Body of pancreas (tissue), 4 donors: ENCODE results near the gene TNFAIP2. TPM values are rescaled to one million over a fixed set of nuclear protein-coding genes. Genes with fewer than 3 reads are reported as not detected.
A peak's percentile ranks its signal among the peaks of the same experiment; 100 is the strongest.

Source experiments
- ATAC-seq: fragments of 150-250 bp; one replicate; pipeline ENCODE4 v1.9.1; 2016
- DNase-seq, 4 donors: peaks; one replicate each; pipeline ENCODE4 v3.0.0-alpha.2; 2019
- H3K27ac ChIP-seq, 4 donors: fragments of 200-600 bp; sonication (generic); 1 replicate in 3 of 4; 2 replicates in 1 of 4; pipeline versions ENCODE4 v1.5.1 to v1.6.1; 2016 to 2019; ENCODE audit warnings: mild to moderate bottlenecking in 1 of 4, mixed read lengths in 1 of 4, moderate library complexity in 1 of 4
- H3K27me3 ChIP-seq, 2 donors: fragments of 200-600 bp; sonication (generic); one replicate each; pipeline ENCODE4 v1.6.0; 2016; ENCODE audit warnings: mild to moderate bottlenecking in 1 of 2
- H3K36me3 ChIP-seq, 2 donors: fragments of 200-600 bp; sonication (generic); replicated peaks in 1 of 2; 2 replicates each; pipeline ENCODE4 v1.5.1; 2016; ENCODE audit warnings: low read depth in 2 of 2; ENCODE audit not compliant: insufficient read depth in 1 of 2
- H3K4me1 ChIP-seq: fragments of 200-600 bp; sonication (generic); one replicate; pipeline ENCODE4 v1.6.0; 2016
- H3K4me3 ChIP-seq, 2 donors: fragments of 200-600 bp; sonication (generic); 1 replicate in 1 of 2; 2 replicates in 1 of 2; pipeline ENCODE4 v1.5.1; 2016 to 2019
- H3K9me3 ChIP-seq, 3 donors: fragments of 200-600 bp; sonication (generic); 1 replicate in 2 of 3; 2 replicates in 1 of 3; pipeline ENCODE4 v1.5.1; 2016
- POLR2A ChIP-seq, 3 donors: fragments of 450-650 bp; IDR thresholded peaks; one replicate each; pipeline ENCODE4 v1.6.1; 2016; ENCODE audit warnings: antibody characterized with exemption in 3 of 3, mild to moderate bottlenecking in 2 of 3
- WGBS, 2 donors: methylation state at CpG; one replicate each; pipeline ENCODE4 v1.1.5; 2017; 5-methylcytosine and 5-hydroxymethylcytosine counted together
- intact Hi-C: fragments of 100-400 bp; cut with DNase I; formaldehyde crosslinking; loops from one replicate; pipeline ENCODE4 v1.15.1; 2023
- total RNA-seq, 2 donors: library from RNA; depleted of rRNA; stranded (reverse); fragments of >200 nt; gene quantifications; one replicate each; pipeline ENCODE4 v1.1.0, GENCODE V29; 2016
- TF ChIP-seq, protein P1 (sequence below), 7 experiments: fragments of 450-650 bp in 4 of 7; fragments of 200-600 bp in 3 of 7; sonication (generic) in 3 of 7; IDR thresholded peaks; one replicate each; pipeline ENCODE4 v1.5.1; 2016 to 2019; ENCODE audit warnings: antibody characterized with exemption in 7 of 7

Gene TNFAIP2
- total RNA-seq, 2 donors from 2014 or later, result 22.1 to 75.5 TPM

DNA sequence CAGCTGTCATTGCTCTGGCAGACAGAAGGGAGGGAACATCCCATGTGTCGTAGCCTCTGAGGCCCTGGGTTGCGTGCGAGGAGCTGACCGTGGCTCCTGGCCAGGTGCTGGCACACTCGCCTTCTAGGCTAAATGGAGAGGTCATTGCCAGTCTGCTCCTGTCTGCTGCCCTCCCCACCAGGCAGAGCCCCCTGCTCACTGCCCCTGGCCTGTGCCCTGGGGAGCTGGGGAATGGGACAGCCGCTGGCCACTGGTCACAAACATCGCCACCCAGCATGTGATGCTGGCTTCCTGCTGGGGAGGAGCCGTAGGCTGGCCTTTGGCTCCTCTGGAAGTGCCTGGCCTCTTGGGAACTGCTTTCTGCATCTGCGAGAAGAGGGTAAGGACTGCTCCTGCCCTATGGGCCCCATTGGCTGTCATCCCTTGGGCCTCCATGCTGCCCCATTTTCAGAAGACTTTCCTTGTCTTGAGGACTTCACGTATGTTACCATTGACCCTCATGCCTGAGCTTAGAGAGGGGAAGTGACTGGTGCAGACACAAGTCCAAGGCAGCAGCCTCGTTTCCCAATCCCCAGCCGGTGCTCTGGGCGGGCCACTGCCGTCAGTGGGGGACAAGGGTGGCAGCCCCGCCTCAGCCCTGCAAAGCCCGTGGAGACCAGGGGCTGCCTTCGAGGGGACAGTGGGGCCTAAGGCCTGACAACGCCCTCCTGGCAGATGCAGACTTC, 2.0 kb upstream of the TNFAIP2 start:
- ATAC-seq (peak; percentile 15), DNase-seq (peak in 2 of 4 donors; percentile 27 to 68)
- no peak overlapping the region for H3K4me3 ChIP-seq
- TF ChIP-seq, protein P1, sequence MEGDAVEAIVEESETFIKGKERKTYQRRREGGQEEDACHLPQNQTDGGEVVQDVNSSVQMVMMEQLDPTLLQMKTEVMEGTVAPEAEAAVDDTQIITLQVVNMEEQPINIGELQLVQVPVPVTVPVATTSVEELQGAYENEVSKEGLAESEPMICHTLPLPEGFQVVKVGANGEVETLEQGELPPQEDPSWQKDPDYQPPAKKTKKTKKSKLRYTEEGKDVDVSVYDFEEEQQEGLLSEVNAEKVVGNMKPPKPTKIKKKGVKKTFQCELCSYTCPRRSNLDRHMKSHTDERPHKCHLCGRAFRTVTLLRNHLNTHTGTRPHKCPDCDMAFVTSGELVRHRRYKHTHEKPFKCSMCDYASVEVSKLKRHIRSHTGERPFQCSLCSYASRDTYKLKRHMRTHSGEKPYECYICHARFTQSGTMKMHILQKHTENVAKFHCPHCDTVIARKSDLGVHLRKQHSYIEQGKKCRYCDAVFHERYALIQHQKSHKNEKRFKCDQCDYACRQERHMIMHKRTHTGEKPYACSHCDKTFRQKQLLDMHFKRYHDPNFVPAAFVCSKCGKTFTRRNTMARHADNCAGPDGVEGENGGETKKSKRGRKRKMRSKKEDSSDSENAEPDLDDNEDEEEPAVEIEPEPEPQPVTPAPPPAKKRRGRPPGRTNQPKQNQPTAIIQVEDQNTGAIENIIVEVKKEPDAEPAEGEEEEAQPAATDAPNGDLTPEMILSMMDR (IDR thresholded peaks at IDR 0.05), result no peak
- no peak for TF ChIP-seq POLR2A (IDR thresholded peaks at IDR 0.05)
- intact Hi-C loops, result no loop called here
- no peaks in the 10 kb centered on the region for H3K36me3 ChIP-seq
- no peaks in the 10 kb centered on the region for H3K27me3 ChIP-seq
- no peaks in the 10 kb centered on the region for H3K9me3 ChIP-seq
- 41 to 51% methylated on average over 7 to 18 of the region's 18 CpGs for WGBS, 2 donors
- peak overlapping the region; percentile 71 to 93 (median 84) for H3K27ac ChIP-seq
- H3K4me1 ChIP-seq, result peaks cover 59% of the 10 kb centered on the region

DNA sequence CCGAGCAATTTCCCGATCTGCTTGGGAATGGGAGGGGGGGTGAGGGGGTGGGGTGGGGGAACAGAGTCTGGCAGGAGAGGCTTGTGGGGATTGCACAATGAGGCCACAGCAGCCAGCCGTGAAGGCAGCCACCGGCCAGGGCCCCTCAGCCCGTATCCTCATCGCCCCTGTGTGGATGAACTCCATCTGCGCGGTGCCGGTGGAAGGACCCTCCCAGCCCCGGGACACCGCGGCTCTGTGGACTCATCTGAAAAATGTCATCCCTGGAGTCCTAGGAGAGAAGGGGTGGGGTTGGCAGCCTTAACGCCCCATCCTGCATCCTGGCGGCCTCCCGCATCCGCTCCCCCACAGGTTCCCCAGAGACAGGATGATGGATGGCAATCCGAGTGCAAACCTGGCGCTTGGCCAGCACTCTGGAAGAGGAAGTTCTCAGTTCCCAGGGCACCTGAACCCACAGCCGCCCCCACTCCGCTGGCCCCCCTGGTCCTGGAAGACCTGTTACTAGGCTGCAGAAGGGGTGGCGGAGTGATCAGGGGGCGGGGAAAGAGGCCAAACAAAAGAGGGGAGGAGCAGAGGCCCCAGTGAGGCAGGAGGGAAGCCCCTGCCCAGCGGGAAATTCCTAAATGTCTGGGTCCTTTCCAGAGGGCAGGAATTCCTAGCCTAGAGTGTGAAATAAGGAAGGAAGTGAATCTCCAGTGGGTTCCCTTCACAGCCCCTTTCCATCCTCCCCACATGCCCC, 1.2 kb upstream of the TNFAIP2 start:
- H3K4me1 ChIP-seq, result peaks cover 65% of the 10 kb centered on the region
- no peaks in the 10 kb centered on the region for H3K36me3 ChIP-seq
- no peaks in the 10 kb centered on the region for H3K9me3 ChIP-seq
- DNase-seq, result peak; percentile 86 to 94 (median 93)
- intact Hi-C loops, result no loop called here
- WGBS, 2 donors, result 14 to 36% methylated on average over 13 to 23 of the region's 23 CpGs
- H3K27me3 ChIP-seq, result no peaks in the 10 kb centered on the region
- peak overlapping the region; percentile 71 to 93 (median 84) for H3K27ac ChIP-seq
- TF ChIP-seq POLR2A (IDR thresholded peaks at IDR 0.05), result peak in 2 of 3 donors; percentile 23 to 34
- TF ChIP-seq, protein P1 (IDR thresholded peaks at IDR 0.05), result no peak
- H3K4me3 ChIP-seq, result no peak overlapping the region
- ATAC-seq, result peak; percentile 68

DNA sequence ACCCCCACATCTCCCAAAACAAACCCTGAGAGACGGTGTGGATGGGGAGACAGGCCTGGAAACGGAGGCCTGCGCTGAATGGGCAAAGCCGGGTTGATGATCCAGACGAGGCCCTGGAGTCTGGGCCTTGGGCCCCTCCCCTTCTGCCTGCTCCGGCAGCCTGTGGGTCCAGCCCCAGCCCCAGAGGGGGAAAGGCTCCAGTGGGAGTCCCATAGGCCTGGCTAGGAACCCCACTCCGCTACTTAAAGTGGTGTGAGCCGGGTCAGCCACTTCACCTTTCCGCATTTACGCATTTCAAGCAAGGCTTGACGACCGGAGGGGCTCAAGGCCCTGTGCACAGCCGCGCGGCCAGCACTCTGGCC, 695 bp upstream of the TNFAIP2 start:
- H3K4me1 ChIP-seq, result peaks cover 69% of the 10 kb centered on the region
- peak; percentile 2 for ATAC-seq
- no peak overlapping the region for H3K4me3 ChIP-seq
- H3K27me3 ChIP-seq, result no peaks in the 10 kb centered on the region
- intact Hi-C loops, result no loop called here
- peak overlapping the region; percentile 71 to 93 (median 84) for H3K27ac ChIP-seq
- no peaks in the 10 kb centered on the region for H3K9me3 ChIP-seq
- H3K36me3 ChIP-seq, result no peaks in the 10 kb centered on the region
- TF ChIP-seq, protein P1 (IDR thresholded peaks at IDR 0.05), result no peak
- no peak for TF ChIP-seq POLR2A (IDR thresholded peaks at IDR 0.05)
- WGBS, 2 donors, result 36% methylated on average over 15 of the region's 15 CpGs; no CpG with 5 or more reads in 1 of the 2 donors
- DNase-seq, result peak in 1 of 4 donors; percentile 25

DNA sequence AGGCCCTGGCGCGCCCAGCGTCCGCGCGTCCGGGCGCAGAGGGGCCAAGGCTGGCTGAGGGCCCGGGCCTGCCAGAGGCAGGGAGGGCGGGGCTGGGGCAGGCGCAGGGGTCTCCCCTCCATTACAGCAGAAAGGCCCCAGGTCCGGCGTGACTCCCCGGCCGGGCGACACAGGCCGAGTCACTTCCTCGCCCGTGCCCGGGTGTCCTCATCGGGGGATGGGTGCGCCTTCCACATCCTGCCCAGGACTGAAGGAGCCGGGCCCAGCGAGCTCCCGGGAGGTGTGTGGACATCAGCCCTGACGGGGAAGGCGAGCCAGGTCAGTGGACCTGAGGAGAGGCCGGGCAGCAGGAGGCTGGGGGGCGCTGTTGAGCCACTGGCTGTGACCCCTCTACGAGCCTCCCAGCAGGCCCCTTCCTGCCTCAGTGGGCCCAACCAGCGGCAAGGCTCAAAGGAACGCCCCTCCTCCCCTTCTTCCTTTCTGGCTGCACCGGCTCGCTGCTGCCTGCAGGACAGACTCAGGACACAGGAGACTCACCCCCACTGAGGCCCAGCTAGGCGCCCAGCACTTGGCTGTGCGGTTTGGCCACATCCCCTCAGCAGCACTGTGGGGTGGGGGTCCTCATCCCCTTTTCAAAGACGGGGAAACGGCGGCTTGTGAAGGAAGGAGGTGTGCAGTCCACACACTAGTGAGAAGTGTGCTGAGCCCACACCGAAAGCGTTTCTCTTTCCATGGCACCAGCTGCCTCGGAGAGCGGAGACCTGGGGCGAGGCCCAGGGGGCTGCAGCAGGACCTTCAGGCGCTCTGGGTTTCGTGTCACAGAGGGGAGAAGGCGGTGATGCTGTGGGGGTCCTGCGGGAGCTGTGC, 606 bp downstream of the TNFAIP2 start:
- TF ChIP-seq POLR2A (IDR thresholded peaks at IDR 0.05), result no peak
- TF ChIP-seq, protein P1 (IDR thresholded peaks at IDR 0.05), result peak in 2 of 7 experiments; percentile 16 to 25
- Histone ChIP-seq H3K36me3 (no peaks in the 10 kb centered on the region), H3K9me3 (no peaks in the 10 kb centered on the region), H3K27ac (peak overlapping the region; percentile 53 to 93 (median 84)), H3K27me3 (no peaks in the 10 kb centered on the region), H3K4me3 (peak overlapping the region in 1 of 2 donors; percentile 17), H3K4me1 (peaks cover 76% of the 10 kb centered on the region)
- DNase-seq, result peak in 1 of 4 donors; percentile 54
- no peak for ATAC-seq
- intact Hi-C loops, result no loop called here
- WGBS, 2 donors, result 30 to 37% methylated on average over 14 to 36 of the region's 48 CpGs
